Natural killer cell (primary cell): ENCODE measurements around the gene RRP1. TPM values are rescaled to one million over a fixed set of nuclear protein-coding genes. Genes with fewer than 3 reads are reported as not detected.

Experiments
- ATAC-seq, 3 donors: fragments of 150-1000 bp in 2 of 3; fragments of 200-7000 bp in 1 of 3; cut with Tn5 transposase; 1 replicate in 1 of 3; 2 replicates in 2 of 3; pipeline ENCODE4 v1.10.0; 2021; ENCODE audit warnings: mild to moderate bottlenecking in 2 of 3, moderate library complexity in 2 of 3
- DNase-seq, 2 donors: peaks; one replicate each; pipeline versions ENCODE4 v3.0.0 to v3.0.0-alpha.2; 2013 to 2021; ENCODE audit warnings: mixed read lengths in 1 of 2
- H3K27ac ChIP-seq: one replicate; pipeline ENCODE4 v1.5.1; 2013; ENCODE audit warnings: mild to moderate bottlenecking, low read length
- H3K27me3 ChIP-seq: one replicate; pipeline ENCODE4 v1.6.1; 2013; ENCODE audit warnings: low read length; ENCODE audit not compliant: control insufficient read depth, insufficient read depth
- H3K36me3 ChIP-seq: one replicate; pipeline ENCODE4 v1.6.1; 2013; ENCODE audit warnings: low read length; ENCODE audit not compliant: control insufficient read depth, insufficient read depth
- H3K4me1 ChIP-seq: one replicate; pipeline ENCODE4 v1.6.1; 2013; ENCODE audit warnings: low read length; ENCODE audit not compliant: control insufficient read depth, insufficient read depth
- H3K4me3 ChIP-seq: one replicate; pipeline ENCODE4 v1.5.1; 2013; ENCODE audit warnings: low read length
- H3K9me3 ChIP-seq: one replicate; pipeline ENCODE4 v1.6.1; 2013; ENCODE audit warnings: low read length; ENCODE audit not compliant: control insufficient read depth, insufficient read depth
- H3K27ac Mint-ChIP-seq, 2 donors: one replicate each; pipeline ENCODE4 v1.8.0; 2022; ENCODE audit warnings: mild to moderate bottlenecking in 2 of 2, mixed read lengths in 2 of 2, moderate library complexity in 1 of 2
- H3K27me3 Mint-ChIP-seq, 2 donors: one replicate each; pipeline ENCODE4 v1.8.0; 2022; ENCODE audit warnings: low read depth in 2 of 2, mixed read lengths in 2 of 2
- H3K36me3 Mint-ChIP-seq: one replicate; pipeline ENCODE4 v1.8.0; 2022; ENCODE audit warnings: mixed read lengths
- H3K4me1 Mint-ChIP-seq, 2 donors: one replicate each; pipeline ENCODE4 v1.8.0; 2022; ENCODE audit warnings: mixed read lengths in 2 of 2
- H3K4me3 Mint-ChIP-seq: one replicate; pipeline ENCODE4 v1.8.0; 2022; ENCODE audit warnings: mild to moderate bottlenecking, moderate library complexity, mixed read lengths
- H3K9me3 Mint-ChIP-seq, 2 donors: one replicate each; pipeline ENCODE4 v1.8.0; 2022; ENCODE audit warnings: mixed read lengths in 2 of 2
- WGBS: methylation state at CpG from one replicate; pipeline ENCODE4 v1.1.7; 2013; ENCODE audit warnings: missing lambda C conversion rate; ENCODE audit not compliant: insufficient coverage; 5-methylcytosine and 5-hydroxymethylcytosine counted together
- intact Hi-C: fragments of 100-400 bp; cut with micrococcal nuclease; formaldehyde crosslinking; loops from one replicate; pipeline ENCODE4 v1.14.2; 2022
- total RNA-seq, 4 donors: library from RNA; stranded (reverse); fragments of 120-200 nt in 1 of 4; gene quantifications; one replicate each; pipeline versions ENCODE4 v1.2.3 to v1.2.4, GENCODE V29; 2013 to 2022
- TF ChIP-seq, protein P1 (sequence below): fragments of 200-600 bp; IDR thresholded peaks from one replicate; pipeline ENCODE4 v1.8.0; 2022; ENCODE audit warnings: antibody characterized with exemption

The RRP1 gene
- total RNA-seq, 3 donors from 2014 or later (not counting 1 experiment from before 2014, with no cell fraction given): 15.7 to 24.6 (median 23.7) TPM

DNA sequence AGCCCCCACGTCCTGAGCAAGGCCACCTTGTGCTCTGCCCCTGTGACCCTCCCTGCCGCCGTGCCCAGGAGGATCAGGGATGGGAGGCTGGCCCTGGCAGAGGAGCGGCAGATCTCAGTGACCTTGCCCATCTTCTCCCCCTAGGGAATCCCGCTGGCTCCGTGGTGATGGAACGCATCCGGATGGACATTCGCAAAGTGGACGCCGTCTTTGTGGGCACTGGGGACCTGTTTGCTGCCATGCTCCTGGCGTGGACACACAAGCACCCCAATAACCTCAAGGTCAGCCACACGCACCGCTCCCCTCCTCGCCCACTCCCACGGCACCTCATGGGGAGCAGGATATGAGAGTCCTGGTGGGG lies 36.0 kb upstream of the RRP1 start:
- peaks cover 44% of the 10 kb centered on the region for H3K36me3 ChIP-seq
- DNase-seq (no peak), ATAC-seq (no peak)
- H3K4me1 ChIP-seq: peaks cover 7% of the 10 kb centered on the region
- no peaks in the 10 kb centered on the region for H3K36me3 Mint-ChIP-seq
- no peak overlapping the region for H3K4me3 ChIP-seq
- H3K27me3 ChIP-seq: no peaks in the 10 kb centered on the region
- H3K9me3 ChIP-seq: no peaks in the 10 kb centered on the region
- intact Hi-C loops: no loop called here
- WGBS: 96% methylated on average over 16 of the region's 16 CpGs
- H3K9me3 Mint-ChIP-seq: no peaks in the 10 kb centered on the region
- H3K27ac Mint-ChIP-seq: no peak overlapping the region
- H3K4me1 Mint-ChIP-seq: peaks cover 0 to 4% of the 10 kb centered on the region in 2 donors
- H3K4me3 Mint-ChIP-seq: no peak overlapping the region
- no peak overlapping the region for H3K27ac ChIP-seq
- H3K27me3 Mint-ChIP-seq: no peaks in the 10 kb centered on the region
- TF ChIP-seq, protein P1, sequence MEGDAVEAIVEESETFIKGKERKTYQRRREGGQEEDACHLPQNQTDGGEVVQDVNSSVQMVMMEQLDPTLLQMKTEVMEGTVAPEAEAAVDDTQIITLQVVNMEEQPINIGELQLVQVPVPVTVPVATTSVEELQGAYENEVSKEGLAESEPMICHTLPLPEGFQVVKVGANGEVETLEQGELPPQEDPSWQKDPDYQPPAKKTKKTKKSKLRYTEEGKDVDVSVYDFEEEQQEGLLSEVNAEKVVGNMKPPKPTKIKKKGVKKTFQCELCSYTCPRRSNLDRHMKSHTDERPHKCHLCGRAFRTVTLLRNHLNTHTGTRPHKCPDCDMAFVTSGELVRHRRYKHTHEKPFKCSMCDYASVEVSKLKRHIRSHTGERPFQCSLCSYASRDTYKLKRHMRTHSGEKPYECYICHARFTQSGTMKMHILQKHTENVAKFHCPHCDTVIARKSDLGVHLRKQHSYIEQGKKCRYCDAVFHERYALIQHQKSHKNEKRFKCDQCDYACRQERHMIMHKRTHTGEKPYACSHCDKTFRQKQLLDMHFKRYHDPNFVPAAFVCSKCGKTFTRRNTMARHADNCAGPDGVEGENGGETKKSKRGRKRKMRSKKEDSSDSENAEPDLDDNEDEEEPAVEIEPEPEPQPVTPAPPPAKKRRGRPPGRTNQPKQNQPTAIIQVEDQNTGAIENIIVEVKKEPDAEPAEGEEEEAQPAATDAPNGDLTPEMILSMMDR: no peak

DNA sequence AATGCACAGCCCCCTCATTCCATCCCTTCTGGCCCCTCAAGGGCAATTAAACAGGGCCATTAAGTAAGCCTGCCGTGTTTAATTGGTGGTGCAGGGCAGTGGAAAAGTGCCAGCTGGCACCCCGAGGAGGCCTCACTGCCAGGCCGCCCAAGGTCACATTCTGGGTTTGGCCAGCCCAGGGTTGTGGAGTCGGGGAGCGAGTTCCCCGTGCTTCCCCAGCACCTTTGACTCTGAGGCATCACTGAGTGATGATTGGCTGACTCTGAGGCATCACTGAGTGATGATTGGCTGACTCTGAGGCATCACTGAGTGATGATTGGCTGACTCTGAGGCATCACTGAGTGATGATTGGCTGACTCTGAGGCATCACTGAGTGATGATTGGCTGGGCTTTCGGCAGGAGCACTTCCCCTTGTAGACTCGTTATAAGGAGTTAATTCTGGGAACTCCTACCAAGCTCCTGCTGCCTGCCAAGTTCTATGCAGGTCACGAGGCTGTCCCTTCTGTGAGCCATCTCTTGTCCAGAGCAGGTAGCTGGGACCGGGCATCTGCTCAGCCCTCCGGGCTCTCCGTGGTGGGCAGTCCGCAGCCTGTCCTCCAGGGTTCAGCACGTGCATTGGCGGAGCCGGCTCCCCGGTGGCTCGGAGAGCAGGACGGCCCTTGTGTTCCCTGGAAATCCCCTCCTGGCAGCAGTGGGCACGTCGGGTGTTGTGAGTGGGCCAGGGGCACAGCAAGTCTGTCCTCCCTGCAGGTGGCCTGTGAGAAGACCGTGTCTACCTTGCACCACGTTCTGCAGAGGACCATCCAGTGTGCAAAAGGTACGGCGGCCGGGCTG lies 34.2 kb upstream of the RRP1 start:
- WGBS: 95% methylated on average over 26 of the region's 26 CpGs
- H3K36me3 Mint-ChIP-seq: no peaks in the 10 kb centered on the region
- no peak for DNase-seq
- TF ChIP-seq, protein P1: no peak
- H3K9me3 ChIP-seq: no peaks in the 10 kb centered on the region
- H3K4me1 Mint-ChIP-seq: no peaks in the 10 kb centered on the region
- no peak for ATAC-seq
- no peaks in the 10 kb centered on the region for H3K27me3 Mint-ChIP-seq
- H3K4me1 ChIP-seq: no peaks in the 10 kb centered on the region
- H3K27me3 ChIP-seq: no peaks in the 10 kb centered on the region
- peaks cover 50% of the 10 kb centered on the region for H3K36me3 ChIP-seq
- H3K4me3 ChIP-seq: no peak overlapping the region
- intact Hi-C loops: no loop called here
- no peak overlapping the region for H3K4me3 Mint-ChIP-seq
- H3K9me3 Mint-ChIP-seq: no peaks in the 10 kb centered on the region
- H3K27ac ChIP-seq: no peak overlapping the region
- H3K27ac Mint-ChIP-seq: no peak overlapping the region

DNA sequence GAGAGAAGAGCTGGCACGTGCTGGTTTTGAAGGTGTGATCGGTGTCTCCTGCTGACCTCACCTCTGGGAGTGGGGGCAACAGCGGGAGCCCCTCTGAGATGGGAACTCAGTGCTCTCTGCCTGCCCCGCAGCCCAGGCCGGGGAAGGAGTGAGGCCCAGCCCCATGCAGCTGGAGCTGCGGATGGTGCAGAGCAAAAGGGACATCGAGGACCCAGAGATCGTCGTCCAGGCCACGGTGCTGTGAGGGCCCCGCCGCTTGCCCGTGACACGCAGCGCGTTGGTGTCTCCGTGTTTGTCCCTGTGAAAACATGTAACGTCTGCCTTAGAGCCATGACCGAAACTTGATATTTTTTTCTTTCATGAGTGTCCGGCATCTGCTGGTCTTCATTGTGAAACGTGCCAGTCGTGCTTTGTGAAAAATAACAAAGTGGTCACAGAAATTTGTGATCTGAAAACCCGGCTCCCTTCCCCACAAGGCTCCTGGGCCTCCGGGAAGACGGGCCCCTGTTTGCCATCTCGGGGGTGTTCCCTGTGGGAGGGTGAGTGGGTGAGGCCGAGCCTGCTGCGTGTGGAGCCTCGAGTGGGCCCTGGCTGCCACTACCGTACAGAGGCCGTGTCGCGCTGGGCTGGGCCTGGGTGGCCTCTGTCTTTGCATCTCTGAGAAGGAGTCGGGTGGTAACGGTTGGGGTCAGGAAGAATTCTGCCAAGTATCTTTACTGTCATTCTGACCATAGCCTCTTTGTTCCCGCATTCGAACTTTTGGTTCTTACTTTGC lies 33.4 kb upstream of the RRP1 start:
- Mint-ChIP-seq H3K27ac (no peak overlapping the region), H3K9me3 (no peaks in the 10 kb centered on the region), H3K36me3 (no peaks in the 10 kb centered on the region), H3K4me3 (no peak overlapping the region), H3K27me3 (no peaks in the 10 kb centered on the region), H3K4me1 (no peaks in the 10 kb centered on the region)
- intact Hi-C loops: no loop called here
- H3K27me3 ChIP-seq: no peaks in the 10 kb centered on the region
- ATAC-seq (no peak), DNase-seq (no peak)
- H3K4me3 ChIP-seq: no peak overlapping the region
- H3K27ac ChIP-seq: no peak overlapping the region
- 97% methylated on average over 37 of the region's 37 CpGs for whole genome bisulfite sequencing
- H3K36me3 ChIP-seq: peaks cover 50% of the 10 kb centered on the region
- H3K4me1 ChIP-seq: no peaks in the 10 kb centered on the region
- no peaks in the 10 kb centered on the region for H3K9me3 ChIP-seq
- TF ChIP-seq, protein P1: no peak
